22Rv1 (cell line): ENCODE data around the gene TDP1.

Experiments
- ZFX ChIP-seq: fragments of 450-650 bp; IDR thresholded peaks from 2 replicates; pipeline ENCODE4 v1.6.1; 2017; ENCODE audit warnings: antibody characterized with exemption, borderline replicate concordance
- TF ChIP-seq, protein P1 (sequence below): fragments of 450-650 bp; IDR thresholded peaks from 2 replicates; pipeline ENCODE4 v1.5.1; 2017; ENCODE audit warnings: mild to moderate bottlenecking

DNA sequence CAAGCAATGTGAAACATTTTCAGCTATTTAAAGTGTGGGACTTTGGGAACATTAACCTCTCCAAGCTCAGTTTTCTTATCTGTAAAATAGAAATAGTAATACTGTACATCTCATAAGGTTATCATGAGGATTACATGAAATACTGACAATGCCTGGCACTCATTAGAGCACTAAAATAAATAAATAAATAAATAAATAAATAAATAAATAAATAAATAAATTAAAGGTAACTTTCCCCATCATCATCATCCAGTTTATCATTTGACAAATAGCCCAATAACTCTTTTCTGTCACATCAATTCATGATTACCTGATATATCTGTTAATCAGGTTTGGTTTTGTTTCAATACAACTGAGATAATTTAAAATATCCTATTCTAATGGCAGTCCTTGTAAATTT, 49.7 kb upstream of the TDP1 start:
- TF ChIP-seq, protein P1, sequence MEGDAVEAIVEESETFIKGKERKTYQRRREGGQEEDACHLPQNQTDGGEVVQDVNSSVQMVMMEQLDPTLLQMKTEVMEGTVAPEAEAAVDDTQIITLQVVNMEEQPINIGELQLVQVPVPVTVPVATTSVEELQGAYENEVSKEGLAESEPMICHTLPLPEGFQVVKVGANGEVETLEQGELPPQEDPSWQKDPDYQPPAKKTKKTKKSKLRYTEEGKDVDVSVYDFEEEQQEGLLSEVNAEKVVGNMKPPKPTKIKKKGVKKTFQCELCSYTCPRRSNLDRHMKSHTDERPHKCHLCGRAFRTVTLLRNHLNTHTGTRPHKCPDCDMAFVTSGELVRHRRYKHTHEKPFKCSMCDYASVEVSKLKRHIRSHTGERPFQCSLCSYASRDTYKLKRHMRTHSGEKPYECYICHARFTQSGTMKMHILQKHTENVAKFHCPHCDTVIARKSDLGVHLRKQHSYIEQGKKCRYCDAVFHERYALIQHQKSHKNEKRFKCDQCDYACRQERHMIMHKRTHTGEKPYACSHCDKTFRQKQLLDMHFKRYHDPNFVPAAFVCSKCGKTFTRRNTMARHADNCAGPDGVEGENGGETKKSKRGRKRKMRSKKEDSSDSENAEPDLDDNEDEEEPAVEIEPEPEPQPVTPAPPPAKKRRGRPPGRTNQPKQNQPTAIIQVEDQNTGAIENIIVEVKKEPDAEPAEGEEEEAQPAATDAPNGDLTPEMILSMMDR: no peak
- TF ChIP-seq ZFX: no peak
